Fibroblast of skin of right biceps (primary cell): ENCODE data around the gene E2F6.

ENCODE experiments used
- DNase-seq: peaks from one replicate; pipeline ENCODE4 v3.0.0-alpha.2; 2013

Gene E2F6

GRCh38 chr2:11456251-11456650 lies 9.7 kb downstream of the E2F6 start:
- DNase-seq, result no peak

- DNase-seq, result no peak
These were observed 11.1 kb downstream of the E2F6 start for GRCh38 chr2:11454824-11455223.

GRCh38 chr2:11450791-11451190 lies 15.2 kb downstream of the E2F6 start:
- DNase-seq, result no peak

GRCh38 chr2:11446733-11447248 lies 19.2 kb downstream of the E2F6 start:
- peak; percentile 64 for DNase-seq

GRCh38 chr2:11444737-11445136 lies 21.2 kb downstream of the E2F6 start:
- DNase-seq, result no peak

GRCh38 chr2:11438555-11439080 lies 27.3 kb downstream of the E2F6 start:
- no peak for DNase-seq

- no peak for DNase-seq
These were observed 28.4 kb downstream of the E2F6 start for GRCh38 chr2:11437602-11438001.

GRCh38 chr2:11435036-11435435 lies 30.9 kb downstream of the E2F6 start:
- no peak for DNase-seq

GRCh38 chr2:11434443-11434842 lies 31.5 kb downstream of the E2F6 start:
- no peak for DNase-seq

GRCh38 chr2:11433822-11434221 lies 32.1 kb downstream of the E2F6 start:
- no peak for DNase-seq

- DNase-seq, result no peak
These were observed 35.2 kb downstream of the E2F6 start for GRCh38 chr2:11430729-11431128.

GRCh38 chr2:11427224-11427623 lies 38.7 kb downstream of the E2F6 start:
- DNase-seq, result no peak

GRCh38 chr2:11422901-11423435 lies 43.0 kb downstream of the E2F6 start:
- DNase-seq, result no peak

- DNase-seq, result no peak
These were observed 43.5 kb downstream of the E2F6 start for GRCh38 chr2:11422491-11422865.

- DNase-seq, result no peak
These were observed 44.0 kb downstream of the E2F6 start for GRCh38 chr2:11421863-11422490.

- DNase-seq, result no peak
These were observed 45.3 kb downstream of the E2F6 start for GRCh38 chr2:11420671-11421070.

- no peak for DNase-seq
These were observed 45.8 kb downstream of the E2F6 start for GRCh38 chr2:11420190-11420589.

GRCh38 chr2:11419781-11420180 lies 46.2 kb downstream of the E2F6 start:
- peak; percentile 58 for DNase-seq

GRCh38 chr2:11417946-11418585 lies 47.9 kb downstream of the E2F6 start:
- DNase-seq, result no peak

GRCh38 chr2:11416931-11417330 lies 49.0 kb downstream of the E2F6 start:
- DNase-seq, result no peak

- peak; percentile 52 for DNase-seq
These were observed 49.8 kb downstream of the E2F6 start for GRCh38 chr2:11416186-11416585.

- no peak for DNase-seq
These were observed 51.4 kb downstream of the E2F6 start for GRCh38 chr2:11414372-11415124.

GRCh38 chr2:11412449-11412810 lies 53.5 kb downstream of the E2F6 start:
- no peak for DNase-seq
